GM12892 (cell line): ENCODE results near the gene RBM39. TPM values are rescaled to one million over a fixed set of nuclear protein-coding genes. Genes with fewer than 3 reads are reported as not detected.
"Not testable (repeated sequence)": the region's sequence is repeated elsewhere in the genome, so short reads cannot be mapped to it uniquely, and the experiment has no call there.

ENCODE experiments used
- DNase-seq: peaks from one replicate; pipeline ENCODE4 v3.0.0; 2011; ENCODE audit not compliant: insufficient read length
- FAIRE-seq: peaks from 2 replicates; lab custom pipeline; 2011; peaks lifted over from hg19 to GRCh38; lab: Jason Lieb, UNC
- POLR2A ChIP-seq: IDR thresholded peaks from 2 replicates; pipeline ENCODE4 v1.6.1; 2011; ENCODE audit warnings: low read depth, low read length, control low read depth
- POLR2AphosphoS5 ChIP-seq: IDR thresholded peaks from 2 replicates; pipeline ENCODE4 v1.6.1; 2011; ENCODE audit warnings: low read depth, low read length, control low read depth
- TAF1 ChIP-seq: IDR thresholded peaks from 2 replicates; pipeline ENCODE4 v1.6.1; 2011; ENCODE audit warnings: low read depth, mild to moderate bottlenecking, control low read depth, low read length, borderline replicate concordance
- polyA plus RNA-seq: library from polyadenylated mRNA; unstranded; fragments of >200 nt; gene quantifications from one replicate; pipeline ENCODE4 v1.2.1, GENCODE V29; 2012; ENCODE audit warnings: missing spikeins, inconsistent platforms; ENCODE audit not compliant: missing spikeins

RBM39 gene
- 234 TPM for polyA plus RNA-seq

GRCh38 chr20:35741892-35742740, at the start of gene RBM39:
Gene RBM39 (minus strand): TSS chr20:35742260. CDS start chr20:35740874, 1,386 bp downstream.
- FAIRE-seq (peak; percentile 95), DNase-seq (peak; percentile 77)
- TF ChIP-seq POLR2AphosphoS5 (peak; percentile 90), TAF1 (peak; percentile 97), POLR2A (peak; percentile 90)

DNA sequence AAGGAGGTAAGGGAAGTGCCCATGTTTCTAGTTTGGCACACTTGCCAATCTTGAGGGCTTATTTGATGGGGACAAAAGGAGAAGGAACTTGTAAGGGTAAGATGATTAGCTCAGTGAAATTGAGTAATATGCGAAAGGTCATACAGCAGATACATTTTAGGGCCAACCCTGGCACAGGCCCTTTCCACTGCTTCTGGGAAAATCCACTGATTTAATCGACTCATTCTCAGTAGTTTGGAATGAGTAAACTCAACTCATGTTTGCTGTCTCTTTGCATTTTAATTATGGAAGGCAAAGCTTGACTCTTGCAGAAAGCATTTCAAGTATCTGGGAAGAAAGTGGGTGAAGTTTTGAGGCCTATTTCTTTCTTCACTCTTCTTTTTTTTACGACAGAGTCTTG, 49.8 kb upstream of the RBM39 start:
- no peak for FAIRE-seq
- TF ChIP-seq TAF1 (no peak), POLR2AphosphoS5 (no peak), POLR2A (no peak)
- no peak for DNase-seq

DNA sequence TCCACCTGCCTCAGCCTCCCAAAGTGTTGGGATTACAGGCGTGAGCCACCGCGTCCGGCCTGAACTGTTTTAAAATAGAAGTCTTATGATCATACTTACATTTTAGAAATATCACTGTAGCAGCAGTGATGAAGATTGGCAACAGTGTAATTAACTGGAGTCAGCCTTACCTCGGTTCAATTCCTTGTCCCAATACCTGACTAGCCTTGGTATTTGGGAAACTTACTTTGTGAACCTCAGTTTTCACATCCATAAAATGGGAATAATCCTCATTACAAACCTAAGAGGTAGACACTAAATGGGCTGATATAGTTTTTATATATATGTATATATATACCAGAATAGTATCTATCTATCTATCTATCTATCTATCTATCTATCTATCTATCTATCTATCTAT, 49.0 kb upstream of the RBM39 start:
- no peak for TF ChIP-seq TAF1
- no peak for TF ChIP-seq POLR2A
- no peak for TF ChIP-seq POLR2AphosphoS5
- FAIRE-seq: no peak
- no peak for DNase-seq

DNA sequence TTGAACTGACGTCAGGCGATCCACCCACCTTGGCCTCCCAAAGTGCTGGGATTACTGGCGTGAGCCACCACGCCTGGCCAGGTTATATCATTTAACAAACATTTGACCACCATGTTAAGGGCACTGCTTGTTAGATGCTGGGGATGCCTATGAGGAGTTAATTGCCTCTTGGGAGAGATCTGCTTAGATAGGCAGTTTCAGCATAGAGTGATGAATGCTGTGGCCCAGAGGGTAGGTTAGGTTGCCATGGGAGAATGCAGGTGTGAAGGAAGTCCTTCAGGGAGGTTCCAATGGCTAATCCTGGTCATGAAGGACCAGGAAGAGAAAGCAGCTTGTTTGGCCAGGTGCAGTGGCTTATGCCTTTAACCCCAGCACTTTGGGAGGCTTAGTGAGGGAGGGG, 46.7 kb upstream of the RBM39 start:
- DNase-seq (no peak), FAIRE-seq (no peak)
- TF ChIP-seq POLR2AphosphoS5 (no peak), POLR2A (no peak), TAF1 (no peak)

- FAIRE-seq, DNase-seq: not testable (repeated sequence)
Measured at GRCh38 chr20:35785541-35785940, 43.5 kb upstream of the RBM39 start.

DNA sequence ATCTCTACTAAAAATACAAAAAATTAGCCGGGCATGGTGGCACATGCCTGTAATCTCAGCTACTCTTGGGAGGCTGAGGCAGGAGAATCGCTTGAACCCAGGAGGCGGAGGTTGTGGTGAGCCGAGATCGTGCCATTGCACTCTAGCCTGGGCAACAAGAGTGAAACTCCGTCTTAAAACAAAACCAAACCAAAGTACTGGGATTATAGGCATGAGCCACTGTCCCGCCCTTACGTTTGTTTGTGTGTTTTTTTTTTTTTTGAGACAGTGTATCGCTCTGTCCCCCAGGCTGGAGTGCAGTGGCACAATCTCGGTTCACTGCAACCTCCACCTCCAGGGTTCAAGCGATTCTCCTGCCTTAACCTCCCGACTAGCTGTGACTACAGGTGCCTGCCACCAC, 41.8 kb upstream of the RBM39 start:
- not testable (repeated sequence) for DNase-seq, FAIRE-seq

DNA sequence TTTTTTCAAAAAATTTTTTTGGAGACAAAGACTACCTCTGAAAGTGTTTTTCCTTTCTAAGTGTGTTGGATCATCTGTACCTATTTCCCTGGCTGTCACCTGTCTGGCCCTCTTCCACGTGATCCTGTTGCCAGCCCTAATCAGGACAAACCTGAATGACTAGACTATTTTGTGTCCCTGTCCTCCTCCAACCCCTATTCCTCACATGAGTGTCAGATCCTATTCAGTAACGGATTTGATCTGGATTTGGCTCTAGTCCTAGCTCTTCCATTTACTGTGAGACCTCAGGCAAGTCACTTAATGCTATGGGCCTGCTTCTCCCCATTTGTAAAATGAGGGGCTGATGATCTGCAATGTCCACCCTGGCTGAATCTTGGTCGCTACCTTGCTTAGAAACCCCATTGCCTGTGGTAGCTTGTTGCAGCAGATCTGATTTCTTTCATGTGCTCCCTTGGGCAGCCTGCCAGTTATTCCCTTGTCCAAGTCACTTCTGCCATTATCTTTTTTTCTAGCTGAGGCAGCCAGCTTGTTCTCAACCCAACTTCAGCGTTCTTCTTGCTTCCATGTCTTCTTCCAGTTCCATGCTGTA, 34.5 kb upstream of the RBM39 start:
- TF ChIP-seq POLR2A: no peak
- no peak for TF ChIP-seq POLR2AphosphoS5
- no peak for TF ChIP-seq TAF1
- DNase-seq (no peak), FAIRE-seq (no peak)

- DNase-seq (no peak), FAIRE-seq (no peak)
- no peak for TF ChIP-seq TAF1
- no peak for TF ChIP-seq POLR2A
- TF ChIP-seq POLR2AphosphoS5: no peak
Measured at GRCh38 chr20:35774391-35774790, 32.3 kb upstream of the RBM39 start.

GRCh38 chr20:35773154-35773751, 31.2 kb upstream of the RBM39 start:
- DNase-seq: no peak
- TF ChIP-seq POLR2AphosphoS5 (peak; percentile 47; the same call in 1 of the 2 replicates), TAF1 (no peak), POLR2A (no peak)
- peak; percentile 65 for FAIRE-seq

GRCh38 chr20:35772563-35773058, 30.6 kb upstream of the RBM39 start:
- no peak for TF ChIP-seq POLR2A
- TF ChIP-seq TAF1: no peak
- no peak for TF ChIP-seq POLR2AphosphoS5
- DNase-seq: no peak

DNA sequence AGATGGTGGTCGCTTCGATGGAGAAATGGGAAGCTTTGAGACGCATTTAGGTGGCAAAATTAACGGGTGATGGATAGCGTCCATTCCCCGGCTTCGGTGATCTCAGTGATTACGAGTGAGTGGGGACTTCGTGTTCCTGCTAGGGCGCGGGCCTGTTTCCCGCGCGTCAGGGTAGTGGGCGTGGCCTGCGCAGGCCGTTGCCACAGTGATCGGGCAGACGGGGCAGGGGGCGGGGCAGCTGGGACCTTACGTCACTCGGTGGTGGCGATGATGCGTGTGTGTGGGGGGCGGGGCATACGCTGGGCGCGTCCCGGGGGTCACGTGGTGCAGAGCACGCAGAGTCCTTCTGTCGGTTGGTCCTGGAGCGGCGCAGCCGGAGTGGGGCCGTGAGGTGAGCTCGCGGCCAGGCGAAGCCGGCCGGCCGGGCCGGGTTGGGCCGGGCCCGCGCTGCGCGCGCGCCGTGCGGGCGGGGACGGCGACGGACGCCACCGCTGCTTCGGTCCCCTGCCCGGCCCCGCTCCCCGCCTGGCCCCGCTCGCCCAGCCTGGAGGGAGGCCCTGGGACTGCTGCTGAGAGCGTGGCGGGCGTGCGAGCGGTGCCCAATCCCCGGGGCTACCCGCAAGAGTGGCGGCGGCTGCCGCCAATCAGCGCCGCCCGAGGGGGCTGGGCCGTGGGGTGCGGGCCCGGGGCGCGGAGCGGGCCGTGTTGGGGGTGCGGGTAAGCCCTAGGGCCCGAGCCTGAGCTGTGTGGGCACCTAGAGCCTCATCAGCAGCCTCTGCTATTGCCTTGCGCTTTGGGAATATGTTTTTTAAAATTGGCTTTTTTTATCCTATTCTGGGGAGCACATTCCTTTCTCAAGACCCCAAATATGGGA, 29.9 kb upstream of the RBM39 start, which contains the start of gene PHF20:
PHF20 (plus strand) TSS at position 327 of the 874 bp plus-strand sequence. CDS start 29,508 bp downstream, outside the sequence.
- DNase-seq: peak; percentile 88
- TF ChIP-seq POLR2A (peak; percentile 89), POLR2AphosphoS5 (peak; percentile 84), TAF1 (peak; percentile 75; the same call in 1 of the 2 replicates)
- FAIRE-seq: peak; percentile 99

More at GRCh38 chr20:35772563-35773058, 30.6 kb upstream of the RBM39 start:
- FAIRE-seq: no peak
